SK-N-SH (cell line): Measurements from ENCODE around the gene FECH. TPM values are rescaled to one million over a fixed set of nuclear protein-coding genes. Genes with fewer than 3 reads are reported as not detected.
A peak's percentile ranks its signal among the peaks of the same experiment; 100 is the strongest.

Experiments
- CTCF ChIA-PET: fragments of 300-600, 350-600 bp; formaldehyde crosslinking; extraction: SDS; loops from one replicate; lab custom pipeline; 2021; lab: Yijun Ruan, JAX
- POLR2A ChIA-PET: fragments of 350-600 bp; sonication (Branson Sonifier 250); formaldehyde crosslinking; extraction: SDS; loops from one replicate; lab custom pipeline; 2020; ENCODE audit warnings: antibody characterized with exemption, inconsistent platforms; lab: Yijun Ruan, JAX
- DNase-seq: peaks from one replicate; pipeline ENCODE4 v3.0.0; 2012
- H2AFZ ChIP-seq: fragments of 200-600 bp; sonication (generic); 2 replicates; pipeline ENCODE4 v1.8.1; 2016; ENCODE audit warnings: antibody characterized with exemption, mild to moderate bottlenecking, low read depth
- H3F3A ChIP-seq: fragments of 200-600 bp; sonication (generic); replicated peaks from 2 replicates; pipeline ENCODE3; 2016; ENCODE audit warnings: antibody characterized with exemption, mild to moderate bottlenecking; ENCODE audit not compliant: insufficient read depth
- H3K27ac ChIP-seq, 2 experiments: fragments of 200-500 bp in 1 of 2; fragments of 200-600 bp in 1 of 2; sonication (Bioruptor generic) in 1 of 2; sonication (generic), shearing (Covaris generic) in 1 of 2; 2 replicates each; pipeline versions ENCODE4 v1.5.1 to v1.6.1; 2014 to 2016; ENCODE audit warnings: low read depth in 2 of 2, inconsistent platforms in 1 of 2, low read length in 1 of 2, mild to moderate bottlenecking in 1 of 2, mixed read lengths in 1 of 2
- H3K27me3 ChIP-seq: fragments of 200-600 bp; sonication (generic), shearing (Covaris generic); 2 replicates; pipeline ENCODE4 v1.6.1; 2016; ENCODE audit warnings: mixed run types; ENCODE audit not compliant: insufficient read depth
- H3K36me3 ChIP-seq, 2 experiments: fragments of 200-500 bp in 1 of 2; fragments of 200-600 bp in 1 of 2; sonication (Bioruptor generic) in 1 of 2; sonication (generic) in 1 of 2; replicated peaks in 1 of 2; 2 replicates each; pipeline versions ENCODE3 to v1.5.1; 2014 to 2016; ENCODE audit warnings: low read length in 1 of 2, mild to moderate bottlenecking in 1 of 2; ENCODE audit not compliant: insufficient read depth in 2 of 2, control insufficient read depth in 1 of 2
- H3K4me1 ChIP-seq, 2 experiments: fragments of 200-500 bp in 1 of 2; fragments of 200-600 bp in 1 of 2; sonication (Bioruptor generic) in 1 of 2; sonication (generic), shearing (Covaris generic) in 1 of 2; 2 replicates each; pipeline versions ENCODE4 v1.5.1 to v1.6.1; 2014 to 2016; ENCODE audit warnings: low read depth in 1 of 2, low read length in 1 of 2, mixed run types in 1 of 2; ENCODE audit not compliant: insufficient read depth in 2 of 2, control insufficient read depth in 1 of 2
- H3K4me2 ChIP-seq: fragments of 200-600 bp; sonication (generic), shearing (Covaris generic); 2 replicates; pipeline ENCODE4 v1.6.1; 2017; ENCODE audit warnings: mixed run types
- H3K4me3 ChIP-seq, 2 experiments: fragments of 200-500 bp in 1 of 2; fragments of 200-600 bp in 1 of 2; sonication (Bioruptor generic) in 1 of 2; sonication (generic), shearing (Covaris generic) in 1 of 2; 2 replicates each; pipeline versions ENCODE4 v1.5.1 to v1.8.1; 2014 to 2016; ENCODE audit warnings: low read depth in 2 of 2, inconsistent platforms in 1 of 2, low read length in 1 of 2, mild to moderate bottlenecking in 1 of 2, mixed read lengths in 1 of 2, moderate library complexity in 1 of 2
- H3K79me2 ChIP-seq: fragments of 200-600 bp; sonication (generic); 2 replicates; pipeline ENCODE4 v1.8.1; 2017; ENCODE audit warnings: mild to moderate bottlenecking; ENCODE audit not compliant: insufficient read depth
- H3K9ac ChIP-seq: fragments of 200-600 bp; sonication (generic); 2 replicates; pipeline ENCODE4 v1.6.1; 2017; ENCODE audit warnings: mixed run types
- H3K9me2 ChIP-seq: fragments of 200-600 bp; sonication (generic); 2 replicates; pipeline ENCODE4 v1.6.1; 2017; ENCODE audit warnings: mixed run types
- H3K9me3 ChIP-seq: fragments of 200-600 bp; sonication (generic); 2 replicates; pipeline ENCODE4 v1.6.1; 2017; ENCODE audit warnings: mixed run types, mild to moderate bottlenecking, moderate library complexity
- H4K20me1 ChIP-seq: fragments of 200-600 bp; sonication (generic); 2 replicates; pipeline ENCODE4 v1.6.1; 2017; ENCODE audit warnings: mild to moderate bottlenecking, mixed run types; ENCODE audit not compliant: insufficient read depth
- CHD2 ChIP-seq: fragments of 150-350 bp; IDR thresholded peaks from 2 replicates; pipeline ENCODE4 v1.6.1; 2018; ENCODE audit warnings: low read length; ENCODE audit not compliant: partially characterized antibody
- ELF1 ChIP-seq: IDR thresholded peaks from 2 replicates; pipeline ENCODE4 v1.4.0; 2012
- EP300 ChIP-seq, 2 experiments: IDR thresholded peaks; 2 replicates each; pipeline versions ENCODE4 v1.4.0 to v1.6.1; 2012; ENCODE audit warnings: borderline replicate concordance in 1 of 2, low read depth in 1 of 2, low read length in 1 of 2
- FOXJ3 ChIP-seq: sonication (generic); formaldehyde crosslinking; IDR thresholded peaks from 2 replicates; pipeline ENCODE4 v1.5.1; 2020; ENCODE audit warnings: mild to moderate bottlenecking, missing genetic modification reagents
- JUND ChIP-seq: IDR thresholded peaks from 2 replicates; pipeline ENCODE4 v1.4.0; 2012
- MEF2A ChIP-seq: IDR thresholded peaks from 2 replicates; pipeline ENCODE4 v1.4.0; 2012; ENCODE audit warnings: low read depth, borderline replicate concordance
- MXI1 ChIP-seq: IDR thresholded peaks from 2 replicates; pipeline ENCODE4 v1.6.1; 2012; ENCODE audit warnings: mild to moderate bottlenecking, low read depth, low read length, improper control_type of control experiment
- NFIC ChIP-seq: IDR thresholded peaks from 2 replicates; pipeline ENCODE4 v1.4.0; 2012; ENCODE audit warnings: borderline replicate concordance
- POLR2AphosphoS5 ChIP-seq: IDR thresholded peaks from 2 replicates; pipeline ENCODE4 v1.6.1; 2012; ENCODE audit warnings: low read depth, low read length
- RAD21 ChIP-seq: IDR thresholded peaks from 2 replicates; pipeline ENCODE4 v1.6.1; 2012; ENCODE audit warnings: mild to moderate bottlenecking, low read length
- RFX5 ChIP-seq: IDR thresholded peaks from 2 replicates; pipeline ENCODE4 v1.6.1; 2012; ENCODE audit warnings: mild to moderate bottlenecking, improper control_type of control experiment, low read length
- RXRA ChIP-seq: IDR thresholded peaks from 2 replicates; pipeline ENCODE4 v1.4.0; 2012; ENCODE audit warnings: low read depth, mild to moderate bottlenecking, borderline replicate concordance
- SMC3 ChIP-seq: IDR thresholded peaks from 2 replicates; pipeline ENCODE4 v1.6.1; 2012; ENCODE audit warnings: low read depth, low read length, improper control_type of control experiment
- TAF1 ChIP-seq: IDR thresholded peaks from 2 replicates; pipeline ENCODE4 v1.6.1; 2012; ENCODE audit warnings: low read depth, mild to moderate bottlenecking, low read length, moderate library complexity, borderline replicate concordance
- TCF12 ChIP-seq: IDR thresholded peaks from 2 replicates; pipeline ENCODE4 v1.4.0; 2012
- WGBS: methylation state at CpG from one replicate; pipeline ENCODE4 v1.1.6; 2017; ENCODE audit warnings: low lambda C conversion rate; 5-methylcytosine and 5-hydroxymethylcytosine counted together
- polyA plus RNA-seq, 3 experiments: library from polyadenylated mRNA; depleted of rRNA; stranded (reverse); fragments of >200 nt; gene quantifications; 2 replicates each; pipeline ENCODE4 v1.2.3, GENCODE V29; 2012
- TF ChIP-seq, protein P1 (sequence below): IDR thresholded peaks from 2 replicates; pipeline ENCODE4 v1.4.0; 2012; ENCODE audit warnings: low read depth, borderline replicate concordance
- TF ChIP-seq, protein P2 (sequence below): fragments of 200-600 bp; sonication (generic); IDR thresholded peaks from 2 replicates; pipeline ENCODE4 v1.6.1; 2017; ENCODE audit warnings: antibody characterized with exemption, mild to moderate bottlenecking, moderate library complexity
- TF ChIP-seq, protein P3 (sequence below): IDR thresholded peaks from 2 replicates; pipeline ENCODE4 v1.4.0; 2012; ENCODE audit warnings: low read depth
- TF ChIP-seq, protein P4 (sequence below): IDR thresholded peaks from 2 replicates; pipeline ENCODE4; 2012
- TF ChIP-seq, protein P5 (sequence below): IDR thresholded peaks from 2 replicates; pipeline ENCODE4 v1.6.1; 2012; ENCODE audit warnings: mild to moderate bottlenecking, low read depth, low read length, moderate library complexity
- TF ChIP-seq, protein P6 (sequence below): fragments of 150-350 bp; IDR thresholded peaks from 2 replicates; pipeline ENCODE4 v1.6.1; 2017; ENCODE audit warnings: antibody characterized with exemption, low read length, low read depth, borderline replicate concordance

The FECH gene
- polyA plus RNA-seq, 1 of the 3 experiments (the other 2 are of a cell fraction), result 44.4 TPM

DNA sequence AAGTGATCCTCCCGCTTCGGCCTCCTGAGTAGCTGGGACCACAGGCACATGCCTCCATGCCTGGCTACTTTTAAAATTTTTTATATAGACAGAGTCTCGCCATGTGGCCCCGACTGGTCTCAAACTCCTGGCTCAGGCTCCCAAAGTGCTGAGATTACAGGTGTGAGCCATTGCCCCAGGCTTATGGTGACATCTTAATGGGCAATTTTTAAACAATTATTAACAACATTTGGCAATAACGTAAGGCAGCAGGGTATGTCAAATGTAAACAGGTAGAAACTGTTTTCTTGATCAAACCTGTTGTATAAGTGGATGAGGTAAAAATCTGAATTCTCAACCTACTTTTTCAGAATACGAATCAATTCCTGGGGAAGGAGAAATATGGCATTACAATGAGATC lies 11.0 kb downstream of the FECH start:
- no peaks in the 10 kb centered on the region for H3K27me3 ChIP-seq
- no peak overlapping the region for H3K4me2 ChIP-seq
- WGBS, result 81% methylated on average over 6 of the region's 6 CpGs
- no peaks in the 10 kb centered on the region for H3K9me3 ChIP-seq
- POLR2A ChIA-PET, result no interaction called here
- peaks cover 53 to 55% of the 10 kb centered on the region in 2 experiments for H3K36me3 ChIP-seq
- no peak overlapping the region for H3K4me3 ChIP-seq
- H3K27ac ChIP-seq, result no peak overlapping the region
- no peaks in the 10 kb centered on the region for H3K79me2 ChIP-seq
- H3K9me2 ChIP-seq, result no peaks in the 10 kb centered on the region
- no peak for DNase-seq
- CTCF ChIA-PET, result interaction anchor here (2.5 kb wide), 1 partner anchor 14 kb away, joined by 11 read pairs; no protein-coding TSS in a partner anchor
- no peak overlapping the region for H2AFZ ChIP-seq
- no peak overlapping the region for H3K9ac ChIP-seq
- peaks cover 5% of the 10 kb centered on the region for H3F3A ChIP-seq
- TF ChIP-seq MEF2A (no peak), CHD2 (no peak)
- H3K4me1 ChIP-seq, result peaks cover 0 to 4% of the 10 kb centered on the region in 2 experiments; a peak in 1 of 4 replicates
- no peaks in the 10 kb centered on the region for H4K20me1 ChIP-seq

DNA sequence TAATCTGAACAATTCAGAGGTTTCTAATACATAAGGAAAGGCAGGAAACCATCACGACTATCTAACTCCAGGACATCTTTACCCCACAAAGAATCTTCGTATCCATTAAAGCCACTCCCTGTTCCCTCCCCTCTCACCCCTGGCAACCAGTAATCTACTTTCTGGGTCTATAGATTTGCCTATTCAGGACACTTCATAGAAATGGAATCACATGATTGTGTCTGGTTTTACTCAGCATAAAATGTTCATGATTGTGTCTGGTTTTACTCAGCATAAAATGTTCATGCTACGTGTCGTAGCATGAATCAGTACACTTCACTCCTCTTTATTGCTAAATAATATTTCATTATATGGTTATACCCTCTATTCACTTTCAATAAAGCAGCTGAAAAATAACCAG lies 11.6 kb downstream of the FECH start:
- 53% methylated on average over 4 of the region's 4 CpGs for WGBS
- Histone ChIP-seq H3F3A (peaks cover 5% of the 10 kb centered on the region), H3K36me3 (peaks cover 55 to 59% of the 10 kb centered on the region in 2 experiments), H2AFZ (no peak overlapping the region), H3K27ac (no peak overlapping the region), H3K27me3 (no peaks in the 10 kb centered on the region), H3K4me3 (no peak overlapping the region), H4K20me1 (no peaks in the 10 kb centered on the region), H3K4me1 (peaks cover 0 to 2% of the 10 kb centered on the region in 2 experiments; a peak in 1 of 4 replicates), H3K4me2 (no peak overlapping the region), H3K79me2 (no peaks in the 10 kb centered on the region), H3K9me2 (no peaks in the 10 kb centered on the region), H3K9me3 (no peaks in the 10 kb centered on the region), H3K9ac (no peak overlapping the region)
- DNase-seq, result no peak
- POLR2A ChIA-PET, result no interaction called here
- CTCF ChIA-PET, result interaction anchor here (2.5 kb wide), 1 partner anchor 13 kb away, joined by 11 read pairs; no protein-coding TSS in a partner anchor
- TF ChIP-seq, protein P1, sequence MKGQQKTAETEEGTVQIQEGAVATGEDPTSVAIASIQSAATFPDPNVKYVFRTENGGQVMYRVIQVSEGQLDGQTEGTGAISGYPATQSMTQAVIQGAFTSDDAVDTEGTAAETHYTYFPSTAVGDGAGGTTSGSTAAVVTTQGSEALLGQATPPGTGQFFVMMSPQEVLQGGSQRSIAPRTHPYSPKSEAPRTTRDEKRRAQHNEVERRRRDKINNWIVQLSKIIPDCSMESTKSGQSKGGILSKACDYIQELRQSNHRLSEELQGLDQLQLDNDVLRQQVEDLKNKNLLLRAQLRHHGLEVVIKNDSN, result no peak
- TF ChIP-seq MXI1 (no peak), FOXJ3 (CRISPR knock-in tag) (no peak), ELF1 (no peak), TCF12 (peak; percentile 68), JUND (no peak), TAF1 (no peak), CHD2 (no peak), RXRA (no peak), EP300 (IDR thresholded peaks at IDR 0.05; ENCODE audit: borderline replicate concordance in 1 of 2, low read depth in 1 of 2, low read length in 1 of 2) (peak in 1 of 2 experiments; percentile 38; a peak in 1 of 4 replicates), RAD21 (no peak), RFX5 (no peak), POLR2AphosphoS5 (no peak), NFIC (no peak), SMC3 (no peak)
- TF ChIP-seq, protein P2, sequence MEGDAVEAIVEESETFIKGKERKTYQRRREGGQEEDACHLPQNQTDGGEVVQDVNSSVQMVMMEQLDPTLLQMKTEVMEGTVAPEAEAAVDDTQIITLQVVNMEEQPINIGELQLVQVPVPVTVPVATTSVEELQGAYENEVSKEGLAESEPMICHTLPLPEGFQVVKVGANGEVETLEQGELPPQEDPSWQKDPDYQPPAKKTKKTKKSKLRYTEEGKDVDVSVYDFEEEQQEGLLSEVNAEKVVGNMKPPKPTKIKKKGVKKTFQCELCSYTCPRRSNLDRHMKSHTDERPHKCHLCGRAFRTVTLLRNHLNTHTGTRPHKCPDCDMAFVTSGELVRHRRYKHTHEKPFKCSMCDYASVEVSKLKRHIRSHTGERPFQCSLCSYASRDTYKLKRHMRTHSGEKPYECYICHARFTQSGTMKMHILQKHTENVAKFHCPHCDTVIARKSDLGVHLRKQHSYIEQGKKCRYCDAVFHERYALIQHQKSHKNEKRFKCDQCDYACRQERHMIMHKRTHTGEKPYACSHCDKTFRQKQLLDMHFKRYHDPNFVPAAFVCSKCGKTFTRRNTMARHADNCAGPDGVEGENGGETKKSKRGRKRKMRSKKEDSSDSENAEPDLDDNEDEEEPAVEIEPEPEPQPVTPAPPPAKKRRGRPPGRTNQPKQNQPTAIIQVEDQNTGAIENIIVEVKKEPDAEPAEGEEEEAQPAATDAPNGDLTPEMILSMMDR, result no peak
- TF ChIP-seq, protein P3, sequence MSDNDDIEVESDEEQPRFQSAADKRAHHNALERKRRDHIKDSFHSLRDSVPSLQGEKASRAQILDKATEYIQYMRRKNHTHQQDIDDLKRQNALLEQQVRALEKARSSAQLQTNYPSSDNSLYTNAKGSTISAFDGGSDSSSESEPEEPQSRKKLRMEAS, result no peak
- TF ChIP-seq, protein P4, sequence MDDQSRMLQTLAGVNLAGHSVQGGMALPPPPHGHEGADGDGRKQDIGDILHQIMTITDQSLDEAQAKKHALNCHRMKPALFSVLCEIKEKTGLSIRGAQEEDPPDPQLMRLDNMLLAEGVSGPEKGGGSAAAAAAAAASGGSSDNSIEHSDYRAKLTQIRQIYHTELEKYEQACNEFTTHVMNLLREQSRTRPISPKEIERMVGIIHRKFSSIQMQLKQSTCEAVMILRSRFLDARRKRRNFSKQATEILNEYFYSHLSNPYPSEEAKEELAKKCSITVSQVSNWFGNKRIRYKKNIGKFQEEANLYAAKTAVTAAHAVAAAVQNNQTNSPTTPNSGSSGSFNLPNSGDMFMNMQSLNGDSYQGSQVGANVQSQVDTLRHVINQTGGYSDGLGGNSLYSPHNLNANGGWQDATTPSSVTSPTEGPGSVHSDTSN, result peak; percentile 19; the same call in 1 of the 2 replicates
- TF ChIP-seq, protein P5, sequence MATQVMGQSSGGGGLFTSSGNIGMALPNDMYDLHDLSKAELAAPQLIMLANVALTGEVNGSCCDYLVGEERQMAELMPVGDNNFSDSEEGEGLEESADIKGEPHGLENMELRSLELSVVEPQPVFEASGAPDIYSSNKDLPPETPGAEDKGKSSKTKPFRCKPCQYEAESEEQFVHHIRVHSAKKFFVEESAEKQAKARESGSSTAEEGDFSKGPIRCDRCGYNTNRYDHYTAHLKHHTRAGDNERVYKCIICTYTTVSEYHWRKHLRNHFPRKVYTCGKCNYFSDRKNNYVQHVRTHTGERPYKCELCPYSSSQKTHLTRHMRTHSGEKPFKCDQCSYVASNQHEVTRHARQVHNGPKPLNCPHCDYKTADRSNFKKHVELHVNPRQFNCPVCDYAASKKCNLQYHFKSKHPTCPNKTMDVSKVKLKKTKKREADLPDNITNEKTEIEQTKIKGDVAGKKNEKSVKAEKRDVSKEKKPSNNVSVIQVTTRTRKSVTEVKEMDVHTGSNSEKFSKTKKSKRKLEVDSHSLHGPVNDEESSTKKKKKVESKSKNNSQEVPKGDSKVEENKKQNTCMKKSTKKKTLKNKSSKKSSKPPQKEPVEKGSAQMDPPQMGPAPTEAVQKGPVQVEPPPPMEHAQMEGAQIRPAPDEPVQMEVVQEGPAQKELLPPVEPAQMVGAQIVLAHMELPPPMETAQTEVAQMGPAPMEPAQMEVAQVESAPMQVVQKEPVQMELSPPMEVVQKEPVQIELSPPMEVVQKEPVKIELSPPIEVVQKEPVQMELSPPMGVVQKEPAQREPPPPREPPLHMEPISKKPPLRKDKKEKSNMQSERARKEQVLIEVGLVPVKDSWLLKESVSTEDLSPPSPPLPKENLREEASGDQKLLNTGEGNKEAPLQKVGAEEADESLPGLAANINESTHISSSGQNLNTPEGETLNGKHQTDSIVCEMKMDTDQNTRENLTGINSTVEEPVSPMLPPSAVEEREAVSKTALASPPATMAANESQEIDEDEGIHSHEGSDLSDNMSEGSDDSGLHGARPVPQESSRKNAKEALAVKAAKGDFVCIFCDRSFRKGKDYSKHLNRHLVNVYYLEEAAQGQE, result no peak
- TF ChIP-seq, protein P6, sequence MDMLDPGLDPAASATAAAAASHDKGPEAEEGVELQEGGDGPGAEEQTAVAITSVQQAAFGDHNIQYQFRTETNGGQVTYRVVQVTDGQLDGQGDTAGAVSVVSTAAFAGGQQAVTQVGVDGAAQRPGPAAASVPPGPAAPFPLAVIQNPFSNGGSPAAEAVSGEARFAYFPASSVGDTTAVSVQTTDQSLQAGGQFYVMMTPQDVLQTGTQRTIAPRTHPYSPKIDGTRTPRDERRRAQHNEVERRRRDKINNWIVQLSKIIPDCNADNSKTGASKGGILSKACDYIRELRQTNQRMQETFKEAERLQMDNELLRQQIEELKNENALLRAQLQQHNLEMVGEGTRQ, result no peak
